ENCODE data around the gene PUSL1.

PUSL1 gene

DNA sequence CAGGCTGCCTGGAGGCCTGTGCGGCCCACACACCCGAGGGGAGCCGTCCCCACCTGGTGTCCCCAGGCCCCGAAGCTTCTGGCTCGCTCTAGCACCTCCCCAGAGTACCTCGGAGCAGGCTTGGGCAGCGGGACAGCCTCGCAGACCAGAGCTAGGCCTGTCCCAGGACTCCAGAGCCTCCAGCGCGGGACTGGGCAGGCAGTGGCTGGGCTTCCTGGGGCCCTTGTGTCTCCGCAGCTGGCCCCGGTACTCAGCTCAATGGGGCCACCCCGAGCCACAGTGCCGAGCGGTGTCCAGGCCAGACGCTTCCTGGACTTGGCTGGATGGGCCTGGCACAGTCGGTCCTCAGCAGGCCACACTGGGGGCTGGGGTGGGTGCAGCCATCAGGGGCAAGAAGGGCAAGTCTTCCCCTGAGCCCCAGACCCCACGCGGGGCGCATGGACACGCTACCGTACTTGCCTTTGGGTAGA is 23.3 kb upstream of the PUSL1 start:
- peak; percentile 11 for DNase-seq (ENCODE audit: extremely low read depth, insufficient read length)
- Histone ChIP-seq H3K36me3 (ENCODE audit: control insufficient read depth, insufficient read depth, low read length) (no peaks in the 10 kb centered on the region), H3K27me3 (replicated peaks; ENCODE audit: control insufficient read depth, insufficient read depth, low read length) (no peaks in the 10 kb centered on the region), H3K4me3 (replicated peaks; ENCODE audit: low read depth, low read length) (no peak overlapping the region)
- TF ChIP-seq, protein P1, sequence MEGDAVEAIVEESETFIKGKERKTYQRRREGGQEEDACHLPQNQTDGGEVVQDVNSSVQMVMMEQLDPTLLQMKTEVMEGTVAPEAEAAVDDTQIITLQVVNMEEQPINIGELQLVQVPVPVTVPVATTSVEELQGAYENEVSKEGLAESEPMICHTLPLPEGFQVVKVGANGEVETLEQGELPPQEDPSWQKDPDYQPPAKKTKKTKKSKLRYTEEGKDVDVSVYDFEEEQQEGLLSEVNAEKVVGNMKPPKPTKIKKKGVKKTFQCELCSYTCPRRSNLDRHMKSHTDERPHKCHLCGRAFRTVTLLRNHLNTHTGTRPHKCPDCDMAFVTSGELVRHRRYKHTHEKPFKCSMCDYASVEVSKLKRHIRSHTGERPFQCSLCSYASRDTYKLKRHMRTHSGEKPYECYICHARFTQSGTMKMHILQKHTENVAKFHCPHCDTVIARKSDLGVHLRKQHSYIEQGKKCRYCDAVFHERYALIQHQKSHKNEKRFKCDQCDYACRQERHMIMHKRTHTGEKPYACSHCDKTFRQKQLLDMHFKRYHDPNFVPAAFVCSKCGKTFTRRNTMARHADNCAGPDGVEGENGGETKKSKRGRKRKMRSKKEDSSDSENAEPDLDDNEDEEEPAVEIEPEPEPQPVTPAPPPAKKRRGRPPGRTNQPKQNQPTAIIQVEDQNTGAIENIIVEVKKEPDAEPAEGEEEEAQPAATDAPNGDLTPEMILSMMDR (IDR thresholded peaks at IDR 0.05; ENCODE audit: insufficient read depth, low read length, poor library complexity, severe bottlenecking) = no peak

- DNase-seq (ENCODE audit: extremely low read depth, insufficient read length) = no peak
- Histone ChIP-seq H3K4me3 (replicated peaks; ENCODE audit: low read depth, low read length) (no peak overlapping the region), H3K36me3 (ENCODE audit: control insufficient read depth, insufficient read depth, low read length) (no peaks in the 10 kb centered on the region), H3K27me3 (replicated peaks; ENCODE audit: control insufficient read depth, insufficient read depth, low read length) (no peaks in the 10 kb centered on the region)
- TF ChIP-seq, protein P1 (IDR thresholded peaks at IDR 0.05; ENCODE audit: insufficient read depth, low read length, poor library complexity, severe bottlenecking) = no peak
These were observed 22.6 kb upstream of the PUSL1 start for GRCh38 chr1:1285611-1286311.

DNA sequence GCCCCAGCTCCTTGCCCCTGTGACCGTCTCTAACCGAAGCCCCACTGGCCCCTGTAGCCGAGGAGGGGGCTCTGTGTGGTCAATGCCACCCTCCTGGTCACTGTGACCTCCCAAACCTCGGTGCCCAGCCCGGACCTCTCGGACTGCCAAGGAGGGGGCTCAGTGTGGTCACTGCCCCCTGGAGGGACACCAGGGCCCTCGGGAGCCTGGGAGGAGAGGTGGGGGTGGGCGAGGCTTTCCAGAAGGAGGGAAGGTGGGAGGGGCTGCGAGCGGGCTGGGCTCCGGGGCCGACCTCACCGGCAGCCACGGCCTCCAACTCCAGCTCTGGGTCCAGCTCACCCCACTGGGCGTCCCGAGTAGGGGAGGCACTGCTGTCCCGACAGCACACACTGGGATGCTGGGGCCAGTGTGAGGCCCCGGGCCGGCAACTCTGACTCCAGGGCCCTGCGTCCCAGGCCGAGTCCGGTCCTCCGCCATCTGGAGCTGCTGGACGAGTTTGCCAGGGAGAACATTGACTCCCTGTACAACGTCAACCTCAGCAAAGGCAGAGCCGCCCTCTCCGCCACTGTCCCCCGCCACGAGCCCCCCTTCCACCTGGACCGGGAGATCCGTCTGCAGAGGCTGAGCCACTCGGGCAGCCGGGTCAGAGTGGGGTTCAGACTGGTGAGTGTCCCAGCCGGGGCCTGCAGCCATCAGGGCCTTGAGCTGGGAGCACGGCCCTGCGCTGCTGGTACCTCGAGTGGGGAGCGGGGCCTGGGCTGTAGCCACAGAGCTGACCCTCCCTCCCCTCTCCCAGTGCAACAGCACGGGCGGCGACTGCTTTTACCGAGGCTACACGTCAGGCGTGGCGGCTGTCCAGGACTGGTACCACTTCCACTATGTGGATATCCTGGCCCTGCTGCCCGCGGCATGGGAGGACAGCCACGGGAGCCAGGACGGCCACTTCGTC is 21.8 kb upstream of the PUSL1 start:
- TF ChIP-seq, protein P1 (IDR thresholded peaks at IDR 0.05; ENCODE audit: insufficient read depth, low read length, poor library complexity, severe bottlenecking) = no peak
- DNase-seq (ENCODE audit: extremely low read depth, insufficient read length) = no peak

GRCh38 chr1:1287288-1288110 is 20.9 kb upstream of the PUSL1 start:
- H3K4me3 ChIP-seq (replicated peaks; ENCODE audit: low read depth, low read length) = no peak overlapping the region
- H3K27me3 ChIP-seq (replicated peaks; ENCODE audit: control insufficient read depth, insufficient read depth, low read length) = no peaks in the 10 kb centered on the region
- TF ChIP-seq, protein P1 (IDR thresholded peaks at IDR 0.05; ENCODE audit: insufficient read depth, low read length, poor library complexity, severe bottlenecking) = no peak
- no peaks in the 10 kb centered on the region for H3K36me3 ChIP-seq (ENCODE audit: control insufficient read depth, insufficient read depth, low read length)
- DNase-seq (ENCODE audit: extremely low read depth, insufficient read length) = peak; percentile 11

More for the DNA sequence above, 21.8 kb upstream of the PUSL1 start:
- H3K36me3 ChIP-seq (ENCODE audit: control insufficient read depth, insufficient read depth, low read length) = no peaks in the 10 kb centered on the region
- H3K4me3 ChIP-seq (replicated peaks; ENCODE audit: low read depth, low read length) = no peak overlapping the region
- H3K27me3 ChIP-seq (replicated peaks; ENCODE audit: control insufficient read depth, insufficient read depth, low read length) = no peaks in the 10 kb centered on the region

GRCh38 chr1:1290238-1290731 is 18.1 kb upstream of the PUSL1 start:
- no peaks in the 10 kb centered on the region for H3K36me3 ChIP-seq (ENCODE audit: control insufficient read depth, insufficient read depth, low read length)

More at GRCh38 chr1:1290238-1290731, 18.1 kb upstream of the PUSL1 start:
- H3K27me3 ChIP-seq (replicated peaks; ENCODE audit: control insufficient read depth, insufficient read depth, low read length) = no peaks in the 10 kb centered on the region
- no peak for DNase-seq (ENCODE audit: extremely low read depth, insufficient read length)
- TF ChIP-seq, protein P1 (IDR thresholded peaks at IDR 0.05; ENCODE audit: insufficient read depth, low read length, poor library complexity, severe bottlenecking) = peak; percentile 57
- H3K4me3 ChIP-seq (replicated peaks; ENCODE audit: low read depth, low read length) = no peak overlapping the region

Data from GM06990 (cell line).